Pancreas (tissue), 10 donors: Measurements from ENCODE around the gene TANGO2. TPM values are rescaled to one million over a fixed set of nuclear protein-coding genes. Genes with fewer than 3 reads are reported as not detected.

Experiments
- ATAC-seq, 4 donors: fragments of 200-7000 bp; cut with Tn5 transposase; one replicate each; pipeline versions ENCODE4 v1.8.0 to v1.9.1; 2020; ENCODE audit warnings: mild to moderate bottlenecking in 4 of 4, moderate library complexity in 4 of 4
- DNase-seq, 6 donors: peaks; one replicate each; pipeline ENCODE4 v3.0.0-alpha.2; 2020
- FAIRE-seq: peaks from 2 replicates; lab custom pipeline; 2012; peaks lifted over from hg19 to GRCh38; lab: Jason Lieb, UNC
- H3K27ac ChIP-seq, 4 donors: fragments of 200-600 bp; sonication (generic); 1 replicate in 3 of 4; 2 replicates in 1 of 4; pipeline versions ENCODE4 v1.5.0 to v1.8.0; 2020
- H3K27me3 ChIP-seq, 4 donors: fragments of 200-600 bp; one replicate each; pipeline ENCODE4 v1.8.0; 2021
- H3K36me3 ChIP-seq, 3 donors: fragments of 200-600 bp; sonication (generic) in 1 of 3; one replicate each; pipeline versions ENCODE4 v1.5.0 to v1.8.0; 2020 to 2021
- H3K4me1 ChIP-seq, 3 donors: fragments of 200-600 bp; one replicate each; pipeline ENCODE4 v1.8.0; 2021
- H3K4me3 ChIP-seq, 4 donors: fragments of 200-600 bp; sonication (generic) in 2 of 4; one replicate each; pipeline versions ENCODE4 v1.5.0 to v1.8.0; 2020 to 2021
- H3K9me3 ChIP-seq, 4 donors: fragments of 200-600 bp; one replicate each; pipeline ENCODE4 v1.8.0; 2021
- CTCF ChIP-seq, 4 donors: fragments of 200-600 bp; sonication (generic) in 3 of 4; IDR thresholded peaks; one replicate each; pipeline versions ENCODE4 v1.5.0 to v1.8.0; 2021; ENCODE audit warnings: antibody characterized with exemption in 4 of 4
- WGBS, 2 donors: extraction: QIAGEN DNeasy Blood & Tissue Kit; methylation state at CpG; one replicate each; pipeline ENCODE4 v1.1.7; 2013; 5-methylcytosine and 5-hydroxymethylcytosine counted together
- intact Hi-C, 3 donors: fragments of 100-400 bp; cut with DNase I; formaldehyde crosslinking; loops; one replicate each; pipeline versions ENCODE4 v1.11.1 to v1.14.2; 2022
- polyA plus RNA-seq, 2 donors: library from polyadenylated mRNA; stranded (reverse); fragments of 200-250 nt; gene quantifications; one replicate each; pipeline ENCODE4 v1.2.3, GENCODE V29; 2013
- total RNA-seq, 6 donors: library from RNA; stranded (reverse); fragmentation: NEBNext Ultra II Directional in 4 of 6; extraction: Animal tissue kit (Norgen Biotek cat#: 25700) in 4 of 6; gene quantifications; one replicate each; pipeline versions ENCODE4 v1.2.1 to v1.2.4, GENCODE V29; 2021 to 2023
- donor health status: healthy with polysubstance abuse.
- donor health status: DM: no; HTN: no; CAD: no; lungs with moderate emphysema.
- donor health status: DM: no; HTN: no; CAD: no.
- donor health status: control.
- donor health status: control.
- donor health status: Bipolar disorder and iron deficiency.
- donor health status: DM: yes; HTN: yes; CAD: no.
- donor health status: DM: no; HTN: no; CAD: no.
- donor health status: DM: no; HTN: no; CAD: no.
- donor health status: DM: yes; HTN: yes; CAD: no.

Gene TANGO2
- total and polyA plus RNA-seq, 8 donors = 4.0 to 20.4 (median 11.5) TPM

- Histone ChIP-seq H3K36me3 (no peaks in the 10 kb centered on the region), H3K27me3 (no peaks in the 10 kb centered on the region), H3K4me1 (peaks cover 9 to 16% (median 9%) of the 10 kb centered on the region in 3 donors), H3K4me3 (no peak overlapping the region), H3K9me3 (no peaks in the 10 kb centered on the region), H3K27ac (no peak overlapping the region)
- TF ChIP-seq CTCF (IDR thresholded peaks at IDR 0.05) = no peak
- WGBS, 2 donors = 76 to 80% methylated on average over 13 of the region's 13 CpGs
- ATAC-seq = no peak
- DNase-seq = peak in 1 of 6 donors; percentile 38
- intact Hi-C loops = loop anchor here in 1 of 3 donors (10.0 kb wide), 1 partner anchor 49 kb away; no protein-coding TSS in a partner anchor
- FAIRE-seq = no peak
Observed at GRCh38 chr22:20024225-20024624, 3.3 kb downstream of the TANGO2 start.

- Histone ChIP-seq H3K4me3 (no peak overlapping the region), H3K4me1 (peaks cover 9 to 16% (median 9%) of the 10 kb centered on the region in 3 donors), H3K27ac (no peak overlapping the region), H3K36me3 (no peaks in the 10 kb centered on the region), H3K9me3 (no peaks in the 10 kb centered on the region), H3K27me3 (no peaks in the 10 kb centered on the region)
- no peak for FAIRE-seq
- 91 to 92% methylated on average over 15 of the region's 15 CpGs for WGBS, 2 donors
- TF ChIP-seq CTCF (IDR thresholded peaks at IDR 0.05) = no peak
- DNase-seq = peak in 1 of 6 donors; percentile 29
- intact Hi-C loops = loop anchor here in 1 of 3 donors (10.0 kb wide), 1 partner anchor 50 kb away; no protein-coding TSS in a partner anchor
- ATAC-seq = no peak
Observed at GRCh38 chr22:20024650-20025397, 3.9 kb downstream of the TANGO2 start.

GRCh38 chr22:20025401-20026203 is 4.7 kb downstream of the TANGO2 start:
- H3K4me3 ChIP-seq = no peak overlapping the region
- intact Hi-C loops = loop anchor here in 1 of 3 donors (10.0 kb wide), 1 partner anchor 51 kb away; no protein-coding TSS in a partner anchor
- FAIRE-seq (no peak), DNase-seq (peak in 2 of 6 donors; percentile 24 to 31), ATAC-seq (no peak)
- H3K36me3 ChIP-seq = no peaks in the 10 kb centered on the region
- TF ChIP-seq CTCF (IDR thresholded peaks at IDR 0.05) = no peak
- no peaks in the 10 kb centered on the region for H3K9me3 ChIP-seq
- no peak overlapping the region for H3K27ac ChIP-seq
- 93 to 98% methylated on average over 13 of the region's 13 CpGs for WGBS, 2 donors
- H3K4me1 ChIP-seq = peaks cover 9 to 12% (median 9%) of the 10 kb centered on the region in 3 donors
- no peaks in the 10 kb centered on the region for H3K27me3 ChIP-seq

GRCh38 chr22:20026204-20026908 is 5.4 kb downstream of the TANGO2 start:
- FAIRE-seq (no peak), ATAC-seq (no peak), DNase-seq (peak in 1 of 6 donors; percentile 26)
- TF ChIP-seq CTCF (IDR thresholded peaks at IDR 0.05) = no peak
- 92 to 95% methylated on average over 13 of the region's 13 CpGs for WGBS, 2 donors
- Histone ChIP-seq H3K4me1 (peaks cover 9 to 12% (median 9%) of the 10 kb centered on the region in 3 donors), H3K27ac (no peak overlapping the region), H3K36me3 (no peaks in the 10 kb centered on the region), H3K4me3 (no peak overlapping the region), H3K27me3 (no peaks in the 10 kb centered on the region), H3K9me3 (no peaks in the 10 kb centered on the region)
- intact Hi-C loops = loop anchor here in 1 of 3 donors (10.0 kb wide), 1 partner anchor 52 kb away; no protein-coding TSS in a partner anchor
